Liver (tissue), 9 donors: Measurements from ENCODE around the gene PPP3CA. TPM values are rescaled to one million over a fixed set of nuclear protein-coding genes. Genes with fewer than 3 reads are reported as not detected.
A peak's percentile ranks its signal among the peaks of the same experiment; 100 is the strongest.

Source experiments
- DNase-seq: peaks from one replicate; pipeline ENCODE4 v3.0.0-alpha.2; 2017; ENCODE audit warnings: low spot score
- H3K27ac ChIP-seq, 2 donors: one replicate each; pipeline ENCODE4 v1.7.0; 2013; ENCODE audit warnings: inconsistent platforms in 2 of 2, low read length in 2 of 2, control low read depth in 1 of 2, low read depth in 1 of 2, mild to moderate bottlenecking in 1 of 2
- H3K27me3 ChIP-seq, 4 donors: one replicate each; pipeline versions ENCODE4 v1.6.1 to v1.7.0; 2013; ENCODE audit warnings: low read length in 3 of 4, inconsistent platforms in 1 of 4, mild to moderate bottlenecking in 1 of 4, moderate library complexity in 1 of 4; ENCODE audit not compliant: control insufficient read depth in 4 of 4, insufficient read depth in 4 of 4
- H3K36me3 ChIP-seq, 4 donors: one replicate each; pipeline versions ENCODE4 v1.6.1 to v1.7.0; 2013; ENCODE audit warnings: low read length in 3 of 4, mild to moderate bottlenecking in 3 of 4, low read depth in 1 of 4, moderate library complexity in 1 of 4; ENCODE audit not compliant: control insufficient read depth in 4 of 4, insufficient read depth in 3 of 4
- H3K4me1 ChIP-seq, 4 donors: one replicate each; pipeline versions ENCODE4 v1.6.1 to v1.7.0; 2013; ENCODE audit warnings: low read length in 3 of 4, mild to moderate bottlenecking in 3 of 4, moderate library complexity in 1 of 4; ENCODE audit not compliant: control insufficient read depth in 4 of 4, insufficient read depth in 4 of 4
- H3K4me3 ChIP-seq, 3 donors: one replicate each; pipeline versions ENCODE4 v1.6.1 to v1.7.0; 2013; ENCODE audit warnings: low read length in 3 of 3, control low read depth in 1 of 3, low read depth in 1 of 3, mild to moderate bottlenecking in 1 of 3
- H3K9ac ChIP-seq, 2 donors: one replicate each; pipeline ENCODE4 v1.7.0; 2013; ENCODE audit warnings: low read length in 2 of 2, mild to moderate bottlenecking in 2 of 2, moderate library complexity in 2 of 2, control low read depth in 1 of 2, low read depth in 1 of 2
- H3K9me3 ChIP-seq, 4 donors: one replicate each; pipeline versions ENCODE4 v1.6.1 to v1.7.0; 2013; ENCODE audit warnings: low read length in 3 of 4; ENCODE audit not compliant: control insufficient read depth in 4 of 4
- ATF3 ChIP-seq: IDR thresholded peaks from 2 replicates; pipeline ENCODE4 v1.6.1; 2016; ENCODE audit warnings: antibody characterized with exemption
- CTCF ChIP-seq: fragments of 150-350 bp; IDR thresholded peaks from 2 replicates; pipeline ENCODE4 v1.5.1; 2017; ENCODE audit warnings: improper control_type of control experiment, low read depth, low read length; ENCODE audit not compliant: missing input control
- EGR1 ChIP-seq, 2 donors: IDR thresholded peaks; 2 replicates each; pipeline ENCODE4 v1.6.1; 2016 to 2018; ENCODE audit warnings: antibody characterized with exemption in 2 of 2, low read depth in 2 of 2
- FOXA1 ChIP-seq: IDR thresholded peaks from 2 replicates; pipeline ENCODE4 v1.6.1; 2016; ENCODE audit warnings: antibody characterized with exemption
- GABPA ChIP-seq, 2 donors: IDR thresholded peaks in 1 of 2; conservative IDR thresholded peaks in 1 of 2; 2 replicates each; pipeline ENCODE4 v1.6.1; 2016; ENCODE audit warnings: antibody characterized with exemption in 2 of 2, mild to moderate bottlenecking in 1 of 2, moderate library complexity in 1 of 2
- HNF4A ChIP-seq, 2 donors: conservative IDR thresholded peaks; 2 replicates each; pipeline ENCODE4 v1.6.1; 2016; ENCODE audit warnings: antibody characterized with exemption in 2 of 2, mild to moderate bottlenecking in 2 of 2
- HNF4G ChIP-seq: IDR thresholded peaks from 2 replicates; pipeline ENCODE4 v1.6.1; 2016; ENCODE audit warnings: antibody characterized with exemption
- JUND ChIP-seq, 2 donors: IDR thresholded peaks; 2 replicates each; pipeline ENCODE4 v1.6.1; 2016; ENCODE audit warnings: antibody characterized with exemption in 2 of 2
- MAX ChIP-seq: IDR thresholded peaks from 2 replicates; pipeline ENCODE4 v1.6.1; 2016; ENCODE audit warnings: antibody characterized with exemption
- NR2F2 ChIP-seq: IDR thresholded peaks from 2 replicates; pipeline ENCODE4 v1.6.1; 2016; ENCODE audit warnings: antibody characterized with exemption
- RAD21 ChIP-seq, 2 donors: IDR thresholded peaks; 2 replicates each; pipeline ENCODE4 v1.6.1; 2016; ENCODE audit warnings: antibody characterized with exemption in 2 of 2, mild to moderate bottlenecking in 2 of 2
- REST ChIP-seq: IDR thresholded peaks from 2 replicates; pipeline ENCODE4 v1.6.1; 2016; ENCODE audit warnings: antibody characterized with exemption, mild to moderate bottlenecking
- RXRA ChIP-seq, 2 donors: IDR thresholded peaks; 2 replicates each; pipeline ENCODE4 v1.6.1; 2017 to 2018; ENCODE audit warnings: antibody characterized with exemption in 2 of 2, mild to moderate bottlenecking in 1 of 2
- SP1 ChIP-seq: IDR thresholded peaks from 2 replicates; pipeline ENCODE4 v1.6.1; 2018; ENCODE audit warnings: antibody characterized with exemption, mild to moderate bottlenecking
- TAF1 ChIP-seq: conservative IDR thresholded peaks from 2 replicates; pipeline ENCODE4 v1.6.1; 2016; ENCODE audit warnings: antibody characterized with exemption, mild to moderate bottlenecking
- YY1 ChIP-seq: IDR thresholded peaks from 2 replicates; pipeline ENCODE4 v1.6.1; 2016; ENCODE audit warnings: antibody characterized with exemption, mild to moderate bottlenecking
- ZBTB33 ChIP-seq: IDR thresholded peaks from 2 replicates; pipeline ENCODE4 v1.6.1; 2016; ENCODE audit warnings: antibody characterized with exemption
- WGBS: extraction: QIAGEN DNeasy Blood & Tissue Kit; methylation state at CpG from one replicate; pipeline ENCODE4 v1.1.7; 2013; 5-methylcytosine and 5-hydroxymethylcytosine counted together
- polyA plus RNA-seq, 2 donors: library from polyadenylated mRNA; stranded (reverse) in 1 of 2; unstranded in 1 of 2; fragments of 200-250 nt in 1 of 2; fragments of >200 nt in 1 of 2; fragmentation: Nextera tagmentation in 1 of 2; extraction: Ambion mirVana in 1 of 2; gene quantifications; one replicate each; pipeline versions ENCODE4 v1.2.1 to v1.2.3, GENCODE V29; 2013 to 2015
- total RNA-seq, 2 donors: library from RNA; depleted of rRNA; stranded (reverse); fragments of >200 nt; gene quantifications; one replicate each; pipeline ENCODE4 v1.2.3, GENCODE V29; 2014
- donor health status: healthy.
- donor health status: healthy.
- donor health status: healthy.
- donor health status: healthy.
- donor health status: healthy.

The PPP3CA gene
- total and polyA plus RNA-seq, 4 donors = 3.6 to 18.2 (median 14.2) TPM

GRCh38 chr4:101279377-101279871 lies 67.9 kb downstream of the PPP3CA start:
- 71% methylated on average over 3 of the region's 3 CpGs for WGBS
- no peak overlapping the region for H3K4me3 ChIP-seq
- H3K27me3 ChIP-seq = no peaks in the 10 kb centered on the region
- no peaks in the 10 kb centered on the region for H3K36me3 ChIP-seq
- peak overlapping the region in 1 of 2 donors; percentile 5 for H3K27ac ChIP-seq
- no peaks in the 10 kb centered on the region for H3K9me3 ChIP-seq
- no peak overlapping the region for H3K9ac ChIP-seq
- no peak for DNase-seq
- TF ChIP-seq FOXA1 (no peak), ATF3 (no peak), SP1 (no peak), REST (no peak), YY1 (no peak), JUND (IDR thresholded peaks at IDR 0.05) (no peak), RAD21 (IDR thresholded peaks at IDR 0.05) (no peak), MAX (no peak), HNF4G (no peak), GABPA (IDR thresholded peaks at IDR 0.05 in 1 of 2, conservative IDR thresholded peaks at IDR 0.05 in 1 of 2) (no peak), NR2F2 (no peak), ZBTB33 (no peak), CTCF (no peak), RXRA (IDR thresholded peaks at IDR 0.05) (no peak), TAF1 (no peak), HNF4A (conservative IDR thresholded peaks at IDR 0.05) (no peak)
- H3K4me1 ChIP-seq = peaks cover 0 to 4% (median under 1%) of the 10 kb centered on the region in 4 donors

- H3K4me1 ChIP-seq = peaks cover 0 to 4% (median under 1%) of the 10 kb centered on the region in 4 donors
- DNase-seq = no peak
- no peak overlapping the region for H3K4me3 ChIP-seq
- no peaks in the 10 kb centered on the region for H3K36me3 ChIP-seq
- WGBS = 3% methylated on average over 1 of the region's 1 CpG
- H3K9ac ChIP-seq = no peak overlapping the region
- no peaks in the 10 kb centered on the region for H3K27me3 ChIP-seq
- no peak overlapping the region for H3K27ac ChIP-seq
- H3K9me3 ChIP-seq = no peaks in the 10 kb centered on the region
- TF ChIP-seq RAD21 (IDR thresholded peaks at IDR 0.05) = no peak
- no peak for TF ChIP-seq YY1
- no peak for TF ChIP-seq EGR1 (IDR thresholded peaks at IDR 0.05; ENCODE audit: low read depth in 2 of 2)
- no peak for TF ChIP-seq CTCF
- no peak for TF ChIP-seq HNF4A (conservative IDR thresholded peaks at IDR 0.05)
- no peak for TF ChIP-seq NR2F2
- TF ChIP-seq ATF3 = no peak
- no peak for TF ChIP-seq HNF4G
- no peak for TF ChIP-seq REST
These were observed 69.7 kb downstream of the PPP3CA start for GRCh38 chr4:101277671-101278070.
